ENCODE measurements around the gene RINT1.
"Not testable (repeated sequence)": the region's sequence is repeated elsewhere in the genome, so short reads cannot be mapped to it uniquely, and the experiment has no call there.

Gene RINT1

GRCh38 chr7:105599080-105599479, 67.1 kb downstream of the RINT1 start:
- not testable (repeated sequence) for DNase-seq

- no peak for DNase-seq
Observed at GRCh38 chr7:105599551-105599950, 67.5 kb downstream of the RINT1 start.

DNA sequence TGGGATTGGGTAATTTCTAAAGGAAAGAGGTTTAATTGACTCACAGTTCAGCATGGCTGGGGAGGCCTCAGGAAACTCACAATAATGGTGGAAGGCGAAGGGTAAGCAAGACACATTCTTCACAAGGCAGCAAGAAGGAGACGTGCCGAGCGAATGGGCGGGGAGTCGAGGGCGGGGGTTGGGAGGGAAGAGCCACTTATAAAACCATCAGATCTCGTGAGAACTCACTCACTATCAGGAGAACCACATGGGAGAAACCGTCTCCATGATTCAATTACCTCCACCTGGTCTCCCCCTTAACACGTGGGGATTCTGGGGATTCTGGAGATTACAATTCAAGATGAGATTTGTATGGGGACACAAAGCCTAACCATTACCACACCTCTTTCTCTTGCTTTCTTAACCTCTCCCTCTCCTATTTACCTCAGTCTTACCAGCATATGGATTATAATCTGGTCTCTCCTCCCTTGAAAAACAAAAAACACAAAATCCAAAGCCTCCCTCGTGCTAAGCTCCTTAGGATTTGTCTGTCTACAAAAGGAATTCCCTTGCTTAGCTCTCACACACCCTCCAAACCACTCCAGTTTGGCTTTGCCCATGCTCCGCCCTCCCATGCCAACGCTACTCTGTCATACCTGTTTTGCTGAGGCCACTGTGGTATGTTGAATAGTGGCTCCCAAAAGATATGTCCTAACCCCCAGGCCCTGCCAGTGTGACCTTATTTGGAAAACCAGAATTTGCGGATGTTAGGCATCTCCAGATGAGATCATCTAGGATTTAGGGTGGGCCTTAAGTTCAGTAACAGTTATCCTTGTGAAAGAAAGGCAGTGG, 68.9 kb downstream of the RINT1 start:
- DNase-seq = no peak

DNA sequence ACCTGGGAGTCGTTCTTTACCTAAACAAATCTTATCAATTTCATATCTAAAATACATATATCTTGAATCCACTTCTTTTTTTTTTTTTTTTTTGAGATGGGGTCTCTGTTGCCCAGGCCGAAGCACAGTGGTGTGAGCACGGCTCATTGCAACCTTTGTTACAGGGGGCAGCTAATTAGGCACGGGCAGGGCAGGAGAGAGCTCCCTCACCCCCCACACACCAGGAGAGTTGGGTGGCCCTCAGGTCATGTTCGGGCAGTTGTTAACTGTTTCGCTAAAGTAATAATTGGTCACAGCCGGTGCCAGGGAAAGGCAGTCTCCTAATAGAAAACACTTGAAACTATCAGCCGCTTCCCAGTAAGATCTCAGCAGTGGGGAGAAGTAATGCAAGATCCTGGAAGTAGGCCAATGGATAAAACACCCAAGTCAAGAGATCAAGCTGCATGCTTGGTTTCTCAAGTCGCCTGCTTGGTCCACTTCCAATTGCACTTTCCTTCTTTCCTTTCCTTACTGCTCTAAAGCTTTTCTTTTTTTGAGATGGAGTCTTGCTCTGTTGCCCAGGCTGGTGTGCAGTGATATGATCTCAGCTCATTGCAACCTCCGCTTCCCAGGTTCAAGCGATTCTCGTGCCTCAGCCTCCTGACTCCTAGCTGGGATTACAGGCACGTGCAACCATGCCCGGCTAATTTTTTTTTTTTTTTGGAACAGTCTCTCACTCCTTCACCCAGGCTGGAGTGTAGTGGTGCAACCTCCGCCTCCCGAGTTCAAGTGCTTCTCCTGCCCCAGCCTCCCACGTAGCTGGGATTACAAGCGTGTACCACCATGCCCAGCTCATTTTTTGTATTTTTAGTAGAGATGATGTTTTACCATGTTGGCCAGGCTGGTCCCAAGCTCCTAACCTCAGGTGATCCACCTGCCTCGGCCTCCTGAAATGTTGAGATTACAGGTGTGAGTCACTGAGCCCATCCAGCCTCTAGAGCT, 70.6 kb downstream of the RINT1 start:
- DNase-seq = no peak

DNA sequence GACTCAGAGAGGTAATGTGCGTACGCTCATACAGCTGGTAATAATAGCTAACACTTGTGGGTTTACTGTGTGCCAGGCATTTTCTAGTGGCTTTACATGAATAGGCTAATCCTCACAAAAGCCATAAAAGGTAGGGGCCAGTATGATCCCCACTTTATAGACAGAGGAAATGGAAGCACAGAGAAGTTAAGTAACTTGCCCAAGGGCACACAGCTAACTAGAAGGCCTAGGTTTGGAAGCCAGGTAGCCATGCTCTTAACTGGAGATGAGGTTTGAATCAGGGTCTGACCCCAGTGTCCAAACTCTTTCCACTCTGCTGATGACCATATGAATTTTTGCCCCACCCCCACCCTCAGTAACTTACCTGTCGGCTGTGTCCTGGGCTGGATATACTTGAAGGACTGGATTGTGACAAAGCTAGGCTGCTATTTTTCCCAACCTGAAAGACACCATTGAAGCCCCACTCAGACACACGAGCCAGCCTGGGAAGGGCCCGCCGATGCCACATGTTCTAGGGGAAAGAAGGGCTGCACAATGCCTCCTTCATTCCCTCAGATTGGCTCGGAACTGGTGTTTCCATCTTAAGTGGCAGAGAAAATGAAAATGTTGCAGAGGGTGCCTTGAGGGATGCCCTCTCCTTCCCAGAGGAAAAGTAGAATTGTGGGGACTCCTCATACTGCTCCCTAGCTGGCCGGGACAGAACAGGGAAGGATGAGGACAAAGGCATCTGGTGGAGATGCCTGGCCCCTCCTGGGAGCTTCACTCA, 78.3 kb downstream of the RINT1 start:
- DNase-seq = no peak

GRCh38 chr7:105611856-105612775, 80.1 kb downstream of the RINT1 start:
- no peak for DNase-seq

- DNase-seq = no peak
Observed at GRCh38 chr7:105612806-105613205, 80.8 kb downstream of the RINT1 start.

DNA sequence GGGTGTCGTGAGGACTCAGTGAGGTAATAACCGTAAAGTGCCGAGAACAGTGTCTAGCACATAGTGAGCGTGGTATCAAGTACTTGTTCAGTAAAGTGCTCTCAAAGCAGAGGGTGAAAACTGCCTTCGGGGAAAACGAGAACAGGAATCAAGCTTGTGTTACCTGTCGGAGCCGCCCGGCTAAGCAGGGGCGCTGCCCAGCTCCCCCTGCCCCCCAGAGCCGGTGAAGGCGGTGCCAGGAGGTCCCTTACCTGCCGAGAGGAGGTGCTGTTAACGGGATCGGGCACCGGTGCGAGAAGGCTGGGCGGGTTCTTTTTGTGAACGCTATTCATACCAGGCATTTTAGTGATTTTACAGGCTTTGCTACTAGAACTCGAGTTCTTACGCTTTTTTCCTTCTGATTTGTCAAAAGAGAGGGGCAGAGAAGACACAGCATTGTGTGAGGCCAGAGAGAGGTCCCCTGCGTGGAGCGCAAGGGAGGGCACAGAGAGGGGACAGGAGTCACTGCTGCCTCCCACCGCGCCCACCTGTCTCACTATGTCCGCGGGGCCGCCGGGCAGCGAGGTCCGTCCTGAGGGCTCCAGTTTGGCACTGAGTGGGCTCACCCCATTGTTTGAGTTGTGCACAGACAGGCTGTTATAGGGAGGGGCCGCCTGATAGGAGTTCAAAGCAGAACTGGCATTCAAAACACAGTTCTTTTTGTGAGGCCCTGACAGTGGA, 81.8 kb downstream of the RINT1 start:
- no peak for DNase-seq

DNA sequence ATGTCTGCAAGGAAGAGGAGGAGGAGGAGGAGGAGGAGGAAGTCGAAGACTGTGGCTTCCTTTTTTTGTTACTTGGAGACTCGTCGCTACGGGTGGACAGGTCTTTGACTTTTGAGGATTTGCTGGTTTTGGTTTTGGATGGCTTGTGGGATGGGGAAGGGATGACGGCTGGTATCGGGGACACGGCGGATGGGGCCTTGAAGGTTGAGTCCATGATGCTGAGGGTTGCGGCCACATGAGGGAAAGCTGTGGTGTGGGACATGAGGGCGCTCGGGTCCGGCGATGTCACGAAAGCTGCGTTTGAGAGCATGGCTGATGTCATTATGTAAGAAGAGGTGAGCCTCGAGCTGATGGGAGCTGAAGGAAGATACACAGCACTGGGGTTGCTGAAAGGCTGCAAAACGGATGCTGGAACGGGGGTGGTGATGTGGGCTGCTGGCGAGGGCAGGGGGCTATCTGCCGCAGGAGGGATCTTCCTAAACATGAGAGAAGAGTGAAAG, 82.4 kb downstream of the RINT1 start:
- no peak for DNase-seq

Measured in right kidney (tissue), 1 donor.